Nephron (organoid): Measurements from ENCODE around the gene ARMC9.

Experiments
- H3K27ac Mint-ChIP-seq, 3 experiments: 2 replicates each; pipeline ENCODE4 v1.8.0; 2020; ENCODE audit warnings: mixed read lengths in 3 of 3, mild to moderate bottlenecking in 2 of 3, moderate library complexity in 1 of 3
- H3K27me3 Mint-ChIP-seq: 2 replicates; pipeline ENCODE4 v1.8.0; 2021; ENCODE audit warnings: low read depth, mild to moderate bottlenecking, moderate library complexity, mixed read lengths
- H3K36me3 Mint-ChIP-seq: 2 replicates; pipeline ENCODE4 v1.8.0; 2020; ENCODE audit warnings: low read depth, mixed read lengths
- H3K4me1 Mint-ChIP-seq: 2 replicates; pipeline ENCODE4 v1.8.0; 2020; ENCODE audit warnings: mixed read lengths
- H3K4me3 Mint-ChIP-seq, 3 experiments: 2 replicates each; pipeline ENCODE4 v1.8.0; 2020; ENCODE audit warnings: mild to moderate bottlenecking in 3 of 3, mixed read lengths in 3 of 3, moderate library complexity in 2 of 3
- H3K9me3 Mint-ChIP-seq: 2 replicates; pipeline ENCODE4 v1.8.0; 2020; ENCODE audit warnings: mixed read lengths
- TF ChIP-seq, protein P1 (sequence below), 3 experiments: fragments of 200-600 bp; sonication (generic); IDR thresholded peaks; one replicate each; pipeline ENCODE4 v1.5.0; 2021; ENCODE audit warnings: antibody characterized with exemption in 3 of 3; ENCODE audit not compliant: unreplicated experiment in 3 of 3

ARMC9 gene, protein sequence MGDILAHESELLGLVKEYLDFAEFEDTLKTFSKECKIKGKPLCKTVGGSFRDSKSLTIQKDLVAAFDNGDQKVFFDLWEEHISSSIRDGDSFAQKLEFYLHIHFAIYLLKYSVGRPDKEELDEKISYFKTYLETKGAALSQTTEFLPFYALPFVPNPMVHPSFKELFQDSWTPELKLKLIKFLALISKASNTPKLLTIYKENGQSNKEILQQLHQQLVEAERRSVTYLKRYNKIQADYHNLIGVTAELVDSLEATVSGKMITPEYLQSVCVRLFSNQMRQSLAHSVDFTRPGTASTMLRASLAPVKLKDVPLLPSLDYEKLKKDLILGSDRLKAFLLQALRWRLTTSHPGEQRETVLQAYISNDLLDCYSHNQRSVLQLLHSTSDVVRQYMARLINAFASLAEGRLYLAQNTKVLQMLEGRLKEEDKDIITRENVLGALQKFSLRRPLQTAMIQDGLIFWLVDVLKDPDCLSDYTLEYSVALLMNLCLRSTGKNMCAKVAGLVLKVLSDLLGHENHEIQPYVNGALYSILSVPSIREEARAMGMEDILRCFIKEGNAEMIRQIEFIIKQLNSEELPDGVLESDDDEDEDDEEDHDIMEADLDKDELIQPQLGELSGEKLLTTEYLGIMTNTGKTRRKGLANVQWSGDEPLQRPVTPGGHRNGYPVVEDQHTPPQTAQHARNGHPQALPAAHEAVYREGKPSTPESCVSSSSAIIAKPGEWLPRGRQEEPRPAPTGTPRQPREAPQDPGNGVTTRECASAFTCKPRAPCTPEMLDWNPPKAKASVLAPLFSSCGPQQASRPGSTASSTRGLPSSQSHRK

DNA sequence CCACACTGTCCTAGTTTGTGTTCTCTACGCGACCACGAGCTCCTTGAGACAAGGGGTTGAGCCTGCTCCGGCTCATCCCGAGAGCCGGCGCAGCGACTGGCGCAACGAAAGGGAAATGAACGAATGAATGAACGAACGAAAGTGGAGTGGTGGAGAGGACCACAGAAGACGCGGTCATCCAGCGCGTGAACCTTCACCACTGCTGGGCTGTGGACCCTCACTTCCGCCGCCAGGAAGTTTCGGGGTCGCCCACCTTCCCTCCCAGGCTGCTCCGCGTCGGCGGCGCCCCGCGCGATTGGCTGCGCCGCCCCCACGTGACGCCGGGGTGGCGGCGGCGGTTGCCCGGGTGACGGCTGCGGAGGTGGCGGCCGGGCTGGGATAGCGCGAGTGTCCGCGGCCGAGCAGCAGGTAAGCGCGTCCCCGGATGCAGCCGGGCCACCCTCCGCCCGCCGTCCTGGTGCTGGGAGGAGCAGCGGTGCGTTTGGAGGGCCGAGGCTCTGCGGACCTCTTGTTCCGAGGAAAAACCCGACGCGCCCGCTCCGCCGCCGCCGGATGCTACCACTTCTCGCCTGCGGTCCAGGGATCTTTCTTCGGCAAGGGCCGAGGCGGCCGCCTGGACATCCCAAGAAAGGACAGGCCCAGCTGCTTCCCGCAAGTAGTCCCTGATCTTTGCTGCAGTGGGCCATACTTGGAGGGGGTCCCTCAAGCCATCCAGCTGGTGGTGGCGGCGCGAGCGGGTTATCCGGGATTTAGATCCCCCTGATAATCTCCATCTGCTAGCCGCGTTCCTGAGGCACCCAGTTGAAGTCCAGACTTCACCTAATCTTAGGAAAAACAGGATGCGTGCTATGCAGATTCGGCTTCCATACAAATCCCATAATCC is at the start of gene ARMC9:
Gene ARMC9, plus strand, starts transcription at position 341 of the 883 bp plus-strand sequence. CDS start 7,608 bp downstream, outside the sequence.
- Mint-ChIP-seq H3K9me3 (peaks cover 2% of the 10 kb centered on the region), H3K36me3 (peaks cover 20% of the 10 kb centered on the region), H3K27ac (peak within 1 kb of the TSS; percentile 95 to 98 (median 97)), H3K27me3 (no peaks in the 10 kb centered on the region), H3K4me1 (peaks cover 22% of the 10 kb centered on the region), H3K4me3 (peak within 1 kb of the TSS; percentile 98 to 99 (median 98))
- TF ChIP-seq, protein P1, sequence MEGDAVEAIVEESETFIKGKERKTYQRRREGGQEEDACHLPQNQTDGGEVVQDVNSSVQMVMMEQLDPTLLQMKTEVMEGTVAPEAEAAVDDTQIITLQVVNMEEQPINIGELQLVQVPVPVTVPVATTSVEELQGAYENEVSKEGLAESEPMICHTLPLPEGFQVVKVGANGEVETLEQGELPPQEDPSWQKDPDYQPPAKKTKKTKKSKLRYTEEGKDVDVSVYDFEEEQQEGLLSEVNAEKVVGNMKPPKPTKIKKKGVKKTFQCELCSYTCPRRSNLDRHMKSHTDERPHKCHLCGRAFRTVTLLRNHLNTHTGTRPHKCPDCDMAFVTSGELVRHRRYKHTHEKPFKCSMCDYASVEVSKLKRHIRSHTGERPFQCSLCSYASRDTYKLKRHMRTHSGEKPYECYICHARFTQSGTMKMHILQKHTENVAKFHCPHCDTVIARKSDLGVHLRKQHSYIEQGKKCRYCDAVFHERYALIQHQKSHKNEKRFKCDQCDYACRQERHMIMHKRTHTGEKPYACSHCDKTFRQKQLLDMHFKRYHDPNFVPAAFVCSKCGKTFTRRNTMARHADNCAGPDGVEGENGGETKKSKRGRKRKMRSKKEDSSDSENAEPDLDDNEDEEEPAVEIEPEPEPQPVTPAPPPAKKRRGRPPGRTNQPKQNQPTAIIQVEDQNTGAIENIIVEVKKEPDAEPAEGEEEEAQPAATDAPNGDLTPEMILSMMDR (IDR thresholded peaks at IDR 0.05; ENCODE audit: unreplicated experiment in 3 of 3): no peak

DNA sequence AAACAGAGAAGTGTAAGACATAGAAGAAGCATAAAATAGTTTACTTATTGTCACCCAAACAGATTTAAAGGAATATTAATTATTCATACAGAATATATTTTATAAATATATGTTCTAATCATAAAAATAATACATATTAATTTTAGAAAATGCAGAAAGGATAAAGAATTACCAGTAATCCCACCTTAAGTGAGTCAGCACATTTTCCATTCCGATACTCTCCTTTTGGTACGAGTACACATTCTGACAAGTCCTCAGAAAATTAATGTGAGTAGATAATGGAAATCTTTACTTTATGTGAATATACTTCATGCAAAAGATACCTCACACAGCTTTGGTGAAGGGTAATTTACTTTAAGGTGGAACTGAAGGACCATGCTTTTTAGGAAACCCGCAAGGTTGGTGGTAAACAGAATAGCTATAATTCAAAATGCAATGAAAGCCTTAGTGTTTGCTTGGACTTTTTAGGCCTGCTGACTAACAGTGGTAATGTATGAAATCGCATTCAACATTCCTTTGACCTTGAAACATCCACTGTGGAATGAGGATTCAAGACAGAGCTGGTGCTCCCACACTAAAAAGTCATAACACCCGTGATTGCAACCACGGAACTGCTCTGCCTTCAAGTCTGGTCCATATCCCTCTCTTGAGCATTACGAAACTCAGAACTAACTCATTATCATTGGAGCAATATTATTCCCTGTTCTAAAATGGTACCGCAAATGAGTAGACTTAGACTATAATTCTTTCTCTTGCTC is 45.5 kb upstream of the ARMC9 start:
- Mint-ChIP-seq H3K4me1 (peaks cover 20% of the 10 kb centered on the region), H3K27ac (no peak overlapping the region), H3K27me3 (no peaks in the 10 kb centered on the region), H3K9me3 (no peaks in the 10 kb centered on the region), H3K4me3 (no peak overlapping the region), H3K36me3 (peaks cover 48% of the 10 kb centered on the region)
- TF ChIP-seq, protein P1 (IDR thresholded peaks at IDR 0.05; ENCODE audit: unreplicated experiment in 3 of 3): no peak

DNA sequence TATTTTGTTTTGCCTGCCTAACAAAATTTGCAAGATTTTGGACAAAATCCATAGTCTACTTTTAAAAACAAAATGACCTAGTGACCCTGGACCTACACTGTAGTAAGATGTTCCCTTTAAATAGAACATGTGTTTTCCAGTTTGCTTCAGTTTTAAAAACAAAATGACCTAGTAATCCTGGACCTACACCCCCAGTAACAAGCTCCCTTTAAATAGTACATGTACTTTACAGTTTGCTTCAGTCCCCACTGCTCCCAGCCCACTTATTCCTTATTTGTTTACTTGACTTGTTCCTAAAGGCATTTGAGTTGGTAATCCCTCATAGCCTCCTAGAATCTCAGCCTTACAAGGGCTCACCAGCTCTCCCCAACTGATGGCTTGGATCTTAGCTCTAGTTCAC is 39.1 kb upstream of the ARMC9 start:
- H3K9me3 Mint-ChIP-seq: no peaks in the 10 kb centered on the region

DNA sequence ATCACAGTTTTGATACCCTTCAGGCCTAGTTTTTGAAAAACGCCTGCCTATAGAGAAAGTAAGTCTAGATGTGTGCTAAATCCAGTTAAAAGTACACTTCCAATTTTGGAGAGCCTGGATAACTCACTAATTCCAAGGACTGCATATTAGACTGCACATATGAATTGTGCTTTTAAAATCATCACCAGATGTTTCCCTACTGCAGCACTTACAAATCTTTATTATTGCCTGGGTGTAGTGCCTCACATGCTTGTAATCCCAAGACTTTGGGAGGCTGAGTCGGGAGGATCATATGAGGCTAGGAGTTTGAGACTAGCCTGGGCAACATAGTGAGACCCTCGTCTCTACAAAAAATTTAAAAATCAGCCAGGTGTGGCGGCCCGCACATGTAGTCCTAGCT is 37.7 kb upstream of the ARMC9 start:
- Mint-ChIP-seq H3K27ac (peak overlapping the region in 2 of 3 experiments; percentile 56 to 81), H3K4me3 (no peak overlapping the region), H3K9me3 (no peaks in the 10 kb centered on the region), H3K27me3 (no peaks in the 10 kb centered on the region), H3K36me3 (peaks cover 30% of the 10 kb centered on the region), H3K4me1 (peaks cover 40% of the 10 kb centered on the region)
- TF ChIP-seq, protein P1 (IDR thresholded peaks at IDR 0.05; ENCODE audit: unreplicated experiment in 3 of 3): no peak

More for the DNA sequence above, 39.1 kb upstream of the ARMC9 start:
- peaks cover 27% of the 10 kb centered on the region for H3K36me3 Mint-ChIP-seq
- peak overlapping the region; percentile 17 to 76 (median 64) for H3K27ac Mint-ChIP-seq
- peaks cover 32% of the 10 kb centered on the region for H3K4me1 Mint-ChIP-seq
- no peak overlapping the region for H3K4me3 Mint-ChIP-seq
- H3K27me3 Mint-ChIP-seq: no peaks in the 10 kb centered on the region
- TF ChIP-seq, protein P1 (IDR thresholded peaks at IDR 0.05; ENCODE audit: unreplicated experiment in 3 of 3): no peak

DNA sequence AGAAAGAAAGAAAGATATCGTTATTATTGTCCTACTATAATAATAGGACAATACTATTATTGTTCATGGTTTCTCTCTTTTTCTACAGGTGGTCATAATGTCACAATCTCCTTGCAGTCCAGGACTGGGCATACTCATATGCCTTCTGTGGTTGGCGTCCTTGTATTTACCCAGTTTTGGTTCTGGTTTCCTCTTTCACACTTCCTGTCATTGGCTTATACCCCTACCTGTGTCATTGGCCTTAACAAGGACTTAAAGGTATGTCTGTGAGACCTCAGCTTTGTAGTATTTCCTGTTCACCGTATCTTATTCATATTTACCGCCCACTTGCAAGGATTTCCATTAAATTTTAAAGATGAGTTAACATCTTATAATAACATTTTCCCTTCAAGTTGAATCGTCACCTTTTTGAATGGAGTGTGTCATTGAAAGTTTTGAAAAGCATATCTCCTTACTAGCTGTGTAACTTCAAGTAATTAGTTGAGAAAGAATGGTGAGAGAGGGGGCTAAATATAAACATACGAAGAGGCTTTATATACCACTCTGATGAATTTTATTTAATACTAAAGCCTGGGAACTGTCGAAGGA is 37.1 kb upstream of the ARMC9 start:
- peak overlapping the region in 1 of 3 experiments; percentile 3 for H3K4me3 Mint-ChIP-seq
- H3K4me1 Mint-ChIP-seq: peaks cover 40% of the 10 kb centered on the region
- H3K27me3 Mint-ChIP-seq: no peaks in the 10 kb centered on the region
- peaks cover 36% of the 10 kb centered on the region for H3K36me3 Mint-ChIP-seq
- peak overlapping the region; percentile 67 to 84 (median 81) for H3K27ac Mint-ChIP-seq
- TF ChIP-seq, protein P1 (IDR thresholded peaks at IDR 0.05; ENCODE audit: unreplicated experiment in 3 of 3): no peak
- H3K9me3 Mint-ChIP-seq: no peaks in the 10 kb centered on the region
